OCI-LY3 (cell line): ENCODE measurements around the gene CFAP74.

Experiments used
- H2AFZ ChIP-seq: fragments of 200-600, 300-600 bp; shearing (Covaris generic); 2 replicates; pipeline ENCODE4 v1.6.0; 2014; ENCODE audit warnings: antibody characterized with exemption, low read depth, low read length
- H3K27ac ChIP-seq: fragments of 200-600, 300-600 bp; sonication (generic); 2 replicates; pipeline ENCODE4 v1.5.1; 2014; ENCODE audit warnings: mild to moderate bottlenecking, low read length, moderate library complexity, mixed read lengths
- H3K27me3 ChIP-seq: fragments of 200-600, 300-600 bp; sonication (generic); 2 replicates; pipeline ENCODE4 v1.6.1; 2014; ENCODE audit warnings: low read depth, low read length, mixed read lengths
- H3K36me3 ChIP-seq: fragments of 200-600, 300-600 bp; sonication (generic); replicated peaks from 2 replicates; pipeline ENCODE3; 2014; ENCODE audit warnings: low read depth, low read length, mixed read lengths
- H3K4me1 ChIP-seq: fragments of 300-600, 200-600 bp; sonication (generic); 2 replicates; pipeline ENCODE4 v1.6.1; 2014; ENCODE audit warnings: low read length, mixed read lengths
- H3K4me2 ChIP-seq: fragments of 200-600, 300-600 bp; sonication (generic); 2 replicates; pipeline ENCODE4 v1.6.1; 2014; ENCODE audit warnings: low read length, mixed read lengths
- H3K4me3 ChIP-seq: fragments of 300-600, 200-600 bp; sonication (generic); 2 replicates; pipeline ENCODE4 v1.5.1; 2014; ENCODE audit warnings: antibody characterized with exemption, mild to moderate bottlenecking, low read length, moderate library complexity
- H3K79me2 ChIP-seq: fragments of 300-600, 200-600 bp; shearing (Covaris generic); 2 replicates; pipeline ENCODE4 v1.6.1; 2014; ENCODE audit warnings: mild to moderate bottlenecking, low read length, mixed read lengths
- H3K9ac ChIP-seq: fragments of 300-600, 200-600 bp; shearing (Covaris generic); 2 replicates; pipeline ENCODE4 v1.6.0; 2014; ENCODE audit warnings: mild to moderate bottlenecking, low read length, moderate library complexity
- H3K9me3 ChIP-seq: fragments of 200-600, 300-600 bp; shearing (Covaris generic); 2 replicates; pipeline ENCODE4 v1.6.1; 2014; ENCODE audit warnings: low read length, mixed read lengths; ENCODE audit not compliant: insufficient read depth
- H4K20me1 ChIP-seq: fragments of 200-600, 300-600 bp; sonication (generic); 2 replicates; pipeline ENCODE4 v1.6.1; 2016; ENCODE audit warnings: low read length, mixed read lengths; ENCODE audit not compliant: insufficient read depth
- CTCF ChIP-seq: fragments of 200-600, 300-600 bp; sonication (generic); IDR thresholded peaks from 2 replicates; pipeline ENCODE4 v1.5.1; 2014; ENCODE audit warnings: antibody characterized with exemption, low read length, low read depth
- EZH2phosphoT487 ChIP-seq: fragments of 200-600 bp; shearing (Covaris generic); IDR thresholded peaks from 2 replicates; pipeline ENCODE4 v1.6.1; 2018; ENCODE audit warnings: antibody characterized with exemption, mixed run types, low read depth

Gene CFAP74

GRCh38 chr1:1942753-1943656, 60.6 kb downstream of the CFAP74 start:
- H3K9ac ChIP-seq, result no peak overlapping the region
- H3K79me2 ChIP-seq, result no peaks in the 10 kb centered on the region
- H3K4me3 ChIP-seq, result peak overlapping the region; percentile 71; the same call in 1 of the 2 replicates
- TF ChIP-seq CTCF (no peak), EZH2phosphoT487 (no peak)
- H3K27ac ChIP-seq, result no peak overlapping the region
- no peaks in the 10 kb centered on the region for H3K36me3 ChIP-seq
- no peaks in the 10 kb centered on the region for H4K20me1 ChIP-seq
- no peaks in the 10 kb centered on the region for H3K9me3 ChIP-seq
- H2AFZ ChIP-seq, result peak overlapping the region; percentile 95
- H3K4me1 ChIP-seq, result peaks cover 6% of the 10 kb centered on the region; the same call in 1 of the 2 replicates
- peak overlapping the region; percentile 81 for H3K4me2 ChIP-seq
- no peaks in the 10 kb centered on the region for H3K27me3 ChIP-seq

- no peak for TF ChIP-seq EZH2phosphoT487
- TF ChIP-seq CTCF, result no peak
- H3K27me3 ChIP-seq, result no peaks in the 10 kb centered on the region
- H2AFZ ChIP-seq, result no peak overlapping the region
- no peak overlapping the region for H3K9ac ChIP-seq
- no peaks in the 10 kb centered on the region for H3K79me2 ChIP-seq
- no peak overlapping the region for H3K4me2 ChIP-seq
- H4K20me1 ChIP-seq, result no peaks in the 10 kb centered on the region
- no peaks in the 10 kb centered on the region for H3K9me3 ChIP-seq
- no peak overlapping the region for H3K27ac ChIP-seq
- no peaks in the 10 kb centered on the region for H3K36me3 ChIP-seq
- peaks cover 6% of the 10 kb centered on the region; the same call in 1 of the 2 replicates for H3K4me1 ChIP-seq
- no peak overlapping the region for H3K4me3 ChIP-seq
Measured at GRCh38 chr1:1941868-1942752, 61.5 kb downstream of the CFAP74 start.

- no peak overlapping the region for H2AFZ ChIP-seq
- TF ChIP-seq CTCF (no peak), EZH2phosphoT487 (no peak)
- H3K9ac ChIP-seq, result no peak overlapping the region
- no peak overlapping the region for H3K4me2 ChIP-seq
- H3K36me3 ChIP-seq, result no peaks in the 10 kb centered on the region
- H3K27me3 ChIP-seq, result no peaks in the 10 kb centered on the region
- H3K27ac ChIP-seq, result no peak overlapping the region
- H3K9me3 ChIP-seq, result no peaks in the 10 kb centered on the region
- H3K4me3 ChIP-seq, result no peak overlapping the region
- no peaks in the 10 kb centered on the region for H3K79me2 ChIP-seq
- peaks cover 6% of the 10 kb centered on the region; the same call in 1 of the 2 replicates for H3K4me1 ChIP-seq
- H4K20me1 ChIP-seq, result no peaks in the 10 kb centered on the region
Measured at GRCh38 chr1:1941211-1941841, 62.3 kb downstream of the CFAP74 start.

- TF ChIP-seq EZH2phosphoT487, result no peak
- TF ChIP-seq CTCF, result no peak
Measured at GRCh38 chr1:1940123-1940425, 63.5 kb downstream of the CFAP74 start.

More at GRCh38 chr1:1940123-1940425, 63.5 kb downstream of the CFAP74 start:
- no peaks in the 10 kb centered on the region for H3K79me2 ChIP-seq
- H3K4me2 ChIP-seq, result no peak overlapping the region
- no peak overlapping the region for H3K27ac ChIP-seq
- peaks cover 6% of the 10 kb centered on the region; the same call in 1 of the 2 replicates for H3K4me1 ChIP-seq
- no peak overlapping the region for H3K9ac ChIP-seq
- H3K27me3 ChIP-seq, result no peaks in the 10 kb centered on the region
- no peaks in the 10 kb centered on the region for H3K9me3 ChIP-seq
- H3K36me3 ChIP-seq, result no peaks in the 10 kb centered on the region
- no peak overlapping the region for H2AFZ ChIP-seq
- H4K20me1 ChIP-seq, result no peaks in the 10 kb centered on the region
- H3K4me3 ChIP-seq, result no peak overlapping the region
